Thyroid gland (tissue), 4 donors: ENCODE data around the gene MCM3AP.

Experiments
- CTCF ChIP-seq, 6 experiments: fragments of 200-600 bp in 3 of 6; fragments of 450-650 bp in 3 of 6; sonication (generic) in 3 of 6; IDR thresholded peaks; one replicate each; pipeline ENCODE4 v1.5.1; 2016 to 2019; ENCODE audit warnings: antibody characterized with exemption in 6 of 6, mild to moderate bottlenecking in 2 of 6, inconsistent platforms in 1 of 6, moderate library complexity in 1 of 6
- POLR2A ChIP-seq, 2 donors: fragments of 450-650 bp; IDR thresholded peaks; one replicate each; pipeline ENCODE4 v1.6.1; 2017; ENCODE audit warnings: antibody characterized with exemption in 2 of 2, mild to moderate bottlenecking in 2 of 2, moderate library complexity in 1 of 2

- TF ChIP-seq CTCF (IDR thresholded peaks at IDR 0.05) (no peak), POLR2A (IDR thresholded peaks at IDR 0.05) (no peak)
These were observed 94.1 kb downstream of the MCM3AP start for GRCh38 chr21:46191257-46191685.
